ENCODE measurements around the gene QRICH2. TPM values are rescaled to one million over a fixed set of nuclear protein-coding genes. Genes with fewer than 3 reads are reported as not detected.

QRICH2 gene
- total RNA-seq, 1 experiment from 2014 or later = 1.5 TPM

- H3K9me3 ChIP-seq = no peaks in the 10 kb centered on the region
- POLR2A ChIA-PET = no interaction called here
- no peaks in the 10 kb centered on the region for H3K36me3 ChIP-seq (ENCODE audit: control insufficient read depth, insufficient read depth, low read length)
- Mint-ChIP-seq H3K4me1 (ENCODE audit: low read depth, unreplicated experiment) (no peaks in the 10 kb centered on the region), H3K27ac (ENCODE audit: unreplicated experiment) (peak overlapping the region; percentile 17), H3K9me3 (ENCODE audit: unreplicated experiment) (no peaks in the 10 kb centered on the region), H3K36me3 (ENCODE audit: insufficient read depth, unreplicated experiment) (no peaks in the 10 kb centered on the region), H3K4me3 (ENCODE audit: unreplicated experiment) (no peak overlapping the region), H3K27me3 (ENCODE audit: insufficient read depth, unreplicated experiment) (no peaks in the 10 kb centered on the region)
- no peak for DNase-seq
- TF ChIP-seq, protein P1, sequence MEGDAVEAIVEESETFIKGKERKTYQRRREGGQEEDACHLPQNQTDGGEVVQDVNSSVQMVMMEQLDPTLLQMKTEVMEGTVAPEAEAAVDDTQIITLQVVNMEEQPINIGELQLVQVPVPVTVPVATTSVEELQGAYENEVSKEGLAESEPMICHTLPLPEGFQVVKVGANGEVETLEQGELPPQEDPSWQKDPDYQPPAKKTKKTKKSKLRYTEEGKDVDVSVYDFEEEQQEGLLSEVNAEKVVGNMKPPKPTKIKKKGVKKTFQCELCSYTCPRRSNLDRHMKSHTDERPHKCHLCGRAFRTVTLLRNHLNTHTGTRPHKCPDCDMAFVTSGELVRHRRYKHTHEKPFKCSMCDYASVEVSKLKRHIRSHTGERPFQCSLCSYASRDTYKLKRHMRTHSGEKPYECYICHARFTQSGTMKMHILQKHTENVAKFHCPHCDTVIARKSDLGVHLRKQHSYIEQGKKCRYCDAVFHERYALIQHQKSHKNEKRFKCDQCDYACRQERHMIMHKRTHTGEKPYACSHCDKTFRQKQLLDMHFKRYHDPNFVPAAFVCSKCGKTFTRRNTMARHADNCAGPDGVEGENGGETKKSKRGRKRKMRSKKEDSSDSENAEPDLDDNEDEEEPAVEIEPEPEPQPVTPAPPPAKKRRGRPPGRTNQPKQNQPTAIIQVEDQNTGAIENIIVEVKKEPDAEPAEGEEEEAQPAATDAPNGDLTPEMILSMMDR (IDR thresholded peaks at IDR 0.05; ENCODE audit: insufficient read depth in 1 of 2, low read depth in 1 of 2, low read length in 1 of 2, severe bottlenecking in 1 of 2, unreplicated experiment in 1 of 2) = no peak
- no peak overlapping the region for H3K4me3 ChIP-seq (ENCODE audit: low read depth, low read length)
- H3K27me3 ChIP-seq (replicated peaks; ENCODE audit: control insufficient read depth, insufficient read depth, low read length) = no peaks in the 10 kb centered on the region
- intact Hi-C loops (cut with micrococcal nuclease; ENCODE audit: unreplicated experiment) = no loop called here
- CTCF ChIA-PET = interaction anchor here (1.9 kb wide), 1 partner anchor 17 kb away, joined by 5 read pairs; no protein-coding TSS in a partner anchor
- no peaks in the 10 kb centered on the region for H3K4me1 ChIP-seq
- BruUV-seq (replicated peaks) = no TSS peak
These were observed 11.9 kb downstream of the QRICH2 start for GRCh38 chr17:76296186-76296585.

DNA sequence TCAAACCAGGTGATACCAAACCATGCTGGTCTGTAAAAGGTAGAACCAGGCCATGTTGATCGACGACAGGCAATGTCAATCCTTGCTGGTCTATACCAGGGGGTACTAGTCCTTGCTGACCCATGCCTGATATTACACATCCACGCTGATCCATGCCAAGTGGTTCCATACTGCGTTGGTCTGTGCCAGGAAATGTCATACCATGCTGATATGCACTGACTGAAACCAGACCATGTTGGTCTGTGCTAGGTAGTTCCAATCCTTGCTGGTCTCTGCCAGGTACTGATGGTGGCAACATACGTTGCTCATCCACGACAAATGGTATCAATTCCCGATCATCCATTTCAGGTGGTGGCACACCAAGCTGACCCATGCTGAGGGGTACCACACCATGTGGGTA, 15.0 kb downstream of the QRICH2 start:
- ChIA-PET CTCF (no interaction called here), POLR2A (no interaction called here)
- H3K27me3 Mint-ChIP-seq (ENCODE audit: insufficient read depth, unreplicated experiment) = no peaks in the 10 kb centered on the region
- no peak for DNase-seq
- no peaks in the 10 kb centered on the region for H3K4me1 Mint-ChIP-seq (ENCODE audit: low read depth, unreplicated experiment)
- Histone ChIP-seq H3K4me3 (ENCODE audit: low read depth, low read length) (no peak overlapping the region), H3K4me1 (no peaks in the 10 kb centered on the region), H3K27me3 (replicated peaks; ENCODE audit: control insufficient read depth, insufficient read depth, low read length) (no peaks in the 10 kb centered on the region), H3K9me3 (no peaks in the 10 kb centered on the region), H3K36me3 (ENCODE audit: control insufficient read depth, insufficient read depth, low read length) (no peaks in the 10 kb centered on the region)
- intact Hi-C loops (cut with micrococcal nuclease; ENCODE audit: unreplicated experiment) = no loop called here
- no TSS peak for BruUV-seq (replicated peaks)
- H3K4me3 Mint-ChIP-seq (ENCODE audit: unreplicated experiment) = no peak overlapping the region
- TF ChIP-seq, protein P1 (IDR thresholded peaks at IDR 0.05; ENCODE audit: insufficient read depth in 1 of 2, low read depth in 1 of 2, low read length in 1 of 2, severe bottlenecking in 1 of 2, unreplicated experiment in 1 of 2) = no peak
- H3K36me3 Mint-ChIP-seq (ENCODE audit: insufficient read depth, unreplicated experiment) = no peaks in the 10 kb centered on the region
- no peak overlapping the region for H3K27ac Mint-ChIP-seq (ENCODE audit: unreplicated experiment)
- no peaks in the 10 kb centered on the region for H3K9me3 Mint-ChIP-seq (ENCODE audit: unreplicated experiment)

DNA sequence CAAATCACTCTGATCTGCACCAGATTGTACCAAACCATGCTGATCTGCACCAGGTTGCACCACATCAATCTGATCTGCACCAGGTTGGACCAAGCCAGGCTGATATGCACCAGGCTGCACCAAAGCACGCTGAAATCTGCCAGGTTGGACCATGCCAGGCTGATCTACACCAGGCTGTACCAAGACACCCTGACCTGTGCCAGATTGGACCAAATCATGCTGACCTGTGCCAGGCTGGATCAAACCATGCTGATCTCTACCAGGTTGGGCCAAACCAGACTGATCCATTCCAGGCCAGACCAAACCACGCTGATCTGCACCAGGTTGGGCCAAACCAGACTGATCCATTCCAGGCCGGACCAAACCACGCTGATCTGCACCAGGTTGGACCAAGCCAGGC, 15.5 kb downstream of the QRICH2 start:
- Mint-ChIP-seq H3K36me3 (ENCODE audit: insufficient read depth, unreplicated experiment) (no peaks in the 10 kb centered on the region), H3K27me3 (ENCODE audit: insufficient read depth, unreplicated experiment) (no peaks in the 10 kb centered on the region), H3K27ac (ENCODE audit: unreplicated experiment) (no peak overlapping the region), H3K9me3 (ENCODE audit: unreplicated experiment) (no peaks in the 10 kb centered on the region), H3K4me1 (ENCODE audit: low read depth, unreplicated experiment) (no peaks in the 10 kb centered on the region), H3K4me3 (ENCODE audit: unreplicated experiment) (no peak overlapping the region)
- Histone ChIP-seq H3K27me3 (replicated peaks; ENCODE audit: control insufficient read depth, insufficient read depth, low read length) (no peaks in the 10 kb centered on the region), H3K4me1 (no peaks in the 10 kb centered on the region), H3K36me3 (ENCODE audit: control insufficient read depth, insufficient read depth, low read length) (no peaks in the 10 kb centered on the region), H3K9me3 (no peaks in the 10 kb centered on the region), H3K4me3 (ENCODE audit: low read depth, low read length) (no peak overlapping the region)
- DNase-seq = no peak
- TF ChIP-seq, protein P1 (IDR thresholded peaks at IDR 0.05; ENCODE audit: insufficient read depth in 1 of 2, low read depth in 1 of 2, low read length in 1 of 2, severe bottlenecking in 1 of 2, unreplicated experiment in 1 of 2) = no peak
- no TSS peak for BruUV-seq (replicated peaks)
- intact Hi-C loops (cut with micrococcal nuclease; ENCODE audit: unreplicated experiment) = no loop called here
- POLR2A ChIA-PET = no interaction called here
- CTCF ChIA-PET = no interaction called here

All from Caco-2 (cell line).